ENCODE data around the gene ENOX2.

Gene ENOX2

DNA sequence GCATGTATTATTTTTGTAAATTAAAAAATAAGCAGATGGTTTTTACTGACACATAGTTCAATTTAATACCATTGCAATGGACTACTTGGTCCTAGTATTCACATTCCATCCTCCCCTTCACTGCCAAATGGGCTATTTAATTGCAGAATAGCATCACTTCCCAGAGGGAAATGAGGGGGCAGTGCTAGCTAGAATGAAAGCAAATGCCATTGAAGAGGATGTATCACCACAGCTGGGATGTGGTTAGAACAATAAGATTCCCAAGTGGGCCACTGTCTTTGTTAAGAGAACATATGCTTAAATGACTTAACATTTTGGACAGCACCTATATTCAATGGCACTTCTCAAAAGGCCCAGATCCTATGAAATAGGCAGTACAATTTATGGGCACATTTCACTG, 276.5 kb downstream of the ENOX2 start:
- H3K4me1 ChIP-seq (ENCODE audit: insufficient read depth, insufficient read length) = no peaks in the 10 kb centered on the region
- DNase-seq (ENCODE audit: low read depth, low spot score) = no peak
- no peaks in the 10 kb centered on the region for H3K27me3 ChIP-seq (ENCODE audit: insufficient read depth, insufficient read length)
- no peak overlapping the region for H3K9ac ChIP-seq (ENCODE audit: insufficient read length, low read depth)
- H3K36me3 ChIP-seq (ENCODE audit: insufficient read depth, insufficient read length, low read length) = no peaks in the 10 kb centered on the region
- no peak overlapping the region for H3K4me3 ChIP-seq (ENCODE audit: insufficient read length, low read depth)
- H3K9me3 ChIP-seq (ENCODE audit: insufficient read depth, low read length) = no peaks in the 10 kb centered on the region
- TF ChIP-seq YY1 (IDR thresholded peaks at IDR 0.05; ENCODE audit: insufficient read depth, insufficient read length) = no peak
- TF ChIP-seq ZNF274 (IDR thresholded peaks at IDR 0.05; ENCODE audit: low read depth, low read length) = no peak
- no peak for TF ChIP-seq SUZ12 (IDR thresholded peaks at IDR 0.05; ENCODE audit: extremely low read depth, insufficient read depth, insufficient read length)

DNA sequence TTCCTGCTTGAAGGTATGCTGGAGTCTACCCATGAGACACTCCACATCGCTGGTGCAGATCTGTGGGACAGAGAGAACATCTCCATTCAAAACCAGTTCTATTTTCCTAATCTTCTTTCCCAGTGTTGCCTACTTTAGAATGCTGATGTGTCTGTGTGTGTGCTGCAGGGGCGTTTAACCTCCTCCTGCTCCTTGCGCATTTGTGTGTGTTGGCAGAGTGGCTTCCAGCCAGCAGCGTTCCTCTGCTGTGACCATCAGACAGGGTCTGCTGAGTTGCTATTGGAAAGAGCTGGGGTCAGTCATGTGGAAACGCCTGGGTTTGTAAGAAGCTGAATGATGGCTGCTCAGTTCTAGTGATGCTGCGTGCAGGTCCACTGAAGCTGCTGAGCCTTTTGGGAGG, 277.6 kb downstream of the ENOX2 start:
- H3K4me3 ChIP-seq (ENCODE audit: insufficient read length, low read depth) = no peak overlapping the region
- no peaks in the 10 kb centered on the region for H3K9me3 ChIP-seq (ENCODE audit: insufficient read depth, low read length)
- H3K4me1 ChIP-seq (ENCODE audit: insufficient read depth, insufficient read length) = no peaks in the 10 kb centered on the region
- TF ChIP-seq YY1 (IDR thresholded peaks at IDR 0.05; ENCODE audit: insufficient read depth, insufficient read length) (no peak), ZNF274 (IDR thresholded peaks at IDR 0.05; ENCODE audit: low read depth, low read length) (no peak), SUZ12 (IDR thresholded peaks at IDR 0.05; ENCODE audit: extremely low read depth, insufficient read depth, insufficient read length) (no peak)
- DNase-seq (ENCODE audit: low read depth, low spot score) = no peak
- no peaks in the 10 kb centered on the region for H3K27me3 ChIP-seq (ENCODE audit: insufficient read depth, insufficient read length)
- no peak overlapping the region for H3K9ac ChIP-seq (ENCODE audit: insufficient read length, low read depth)
- no peaks in the 10 kb centered on the region for H3K36me3 ChIP-seq (ENCODE audit: insufficient read depth, insufficient read length, low read length)

DNA sequence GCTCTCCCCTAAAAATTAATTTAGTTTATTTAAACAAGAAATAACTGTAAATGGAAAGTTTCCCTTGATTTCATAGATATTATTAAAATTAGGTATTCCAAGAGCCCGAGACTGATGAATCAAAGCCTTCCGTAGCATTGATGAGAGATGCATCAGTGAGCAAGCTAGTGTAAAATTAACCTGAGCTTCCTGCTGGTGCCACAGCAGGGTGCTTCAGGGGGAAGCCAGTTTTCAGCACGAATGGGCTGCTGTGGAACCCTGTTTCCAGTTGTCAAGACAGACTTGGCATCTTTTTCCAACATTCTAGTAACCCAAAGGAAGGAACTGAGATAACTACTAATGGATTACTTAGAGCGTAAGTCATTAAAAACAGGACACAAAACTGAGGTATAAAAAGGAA, 279.5 kb downstream of the ENOX2 start:
- Histone ChIP-seq H3K9me3 (ENCODE audit: insufficient read depth, low read length) (no peaks in the 10 kb centered on the region), H3K4me1 (ENCODE audit: insufficient read depth, insufficient read length) (no peaks in the 10 kb centered on the region), H3K36me3 (ENCODE audit: insufficient read depth, insufficient read length, low read length) (no peaks in the 10 kb centered on the region), H3K4me3 (ENCODE audit: insufficient read length, low read depth) (no peak overlapping the region), H3K9ac (ENCODE audit: insufficient read length, low read depth) (no peak overlapping the region), H3K27me3 (ENCODE audit: insufficient read depth, insufficient read length) (no peaks in the 10 kb centered on the region)
- no peak for DNase-seq (ENCODE audit: low read depth, low spot score)
- TF ChIP-seq YY1 (IDR thresholded peaks at IDR 0.05; ENCODE audit: insufficient read depth, insufficient read length) = no peak
- no peak for TF ChIP-seq ZNF274 (IDR thresholded peaks at IDR 0.05; ENCODE audit: low read depth, low read length)
- no peak for TF ChIP-seq SUZ12 (IDR thresholded peaks at IDR 0.05; ENCODE audit: extremely low read depth, insufficient read depth, insufficient read length)

- Histone ChIP-seq H3K9me3 (ENCODE audit: insufficient read depth, low read length) (no peaks in the 10 kb centered on the region), H3K4me1 (ENCODE audit: insufficient read depth, insufficient read length) (no peaks in the 10 kb centered on the region), H3K27me3 (ENCODE audit: insufficient read depth, insufficient read length) (no peaks in the 10 kb centered on the region), H3K4me3 (ENCODE audit: insufficient read length, low read depth) (no peak overlapping the region), H3K36me3 (ENCODE audit: insufficient read depth, insufficient read length, low read length) (no peaks in the 10 kb centered on the region), H3K9ac (ENCODE audit: insufficient read length, low read depth) (no peak overlapping the region)
- no peak for TF ChIP-seq ZNF274 (IDR thresholded peaks at IDR 0.05; ENCODE audit: low read depth, low read length)
- TF ChIP-seq YY1 (IDR thresholded peaks at IDR 0.05; ENCODE audit: insufficient read depth, insufficient read length) = no peak
- TF ChIP-seq SUZ12 (IDR thresholded peaks at IDR 0.05; ENCODE audit: extremely low read depth, insufficient read depth, insufficient read length) = no peak
- DNase-seq (ENCODE audit: low read depth, low spot score) = no peak
These were observed 287.1 kb downstream of the ENOX2 start for GRCh38 chrX:130615941-130616340.

DNA sequence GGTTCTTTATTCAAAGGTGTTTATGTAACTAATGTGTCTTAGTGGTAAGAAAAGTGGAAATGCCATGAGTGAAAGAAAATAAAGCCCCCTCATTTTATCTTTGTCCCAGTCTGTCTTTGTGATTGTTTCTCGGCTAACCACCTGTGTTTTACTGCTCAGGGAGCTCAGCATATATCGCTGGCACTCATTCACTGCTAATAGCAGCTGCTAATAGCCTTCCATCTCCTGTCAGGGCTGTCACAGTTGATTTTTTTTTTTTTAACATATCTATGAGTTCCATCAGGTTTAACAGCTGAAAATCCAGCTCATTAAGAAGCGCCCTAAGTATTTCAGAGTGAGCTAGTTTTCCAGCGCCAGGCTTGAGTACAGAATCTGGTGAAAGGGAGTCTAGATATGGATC, 295.6 kb downstream of the ENOX2 start:
- no peak overlapping the region for H3K9ac ChIP-seq (ENCODE audit: insufficient read length, low read depth)
- no peaks in the 10 kb centered on the region for H3K4me1 ChIP-seq (ENCODE audit: insufficient read depth, insufficient read length)
- no peaks in the 10 kb centered on the region for H3K36me3 ChIP-seq (ENCODE audit: insufficient read depth, insufficient read length, low read length)
- no peak for DNase-seq (ENCODE audit: low read depth, low spot score)
- TF ChIP-seq SUZ12 (IDR thresholded peaks at IDR 0.05; ENCODE audit: extremely low read depth, insufficient read depth, insufficient read length) (no peak), ZNF274 (IDR thresholded peaks at IDR 0.05; ENCODE audit: low read depth, low read length) (no peak), YY1 (IDR thresholded peaks at IDR 0.05; ENCODE audit: insufficient read depth, insufficient read length) (no peak)
- no peaks in the 10 kb centered on the region for H3K27me3 ChIP-seq (ENCODE audit: insufficient read depth, insufficient read length)
- no peaks in the 10 kb centered on the region for H3K9me3 ChIP-seq (ENCODE audit: insufficient read depth, low read length)
- H3K4me3 ChIP-seq (ENCODE audit: insufficient read length, low read depth) = no peak overlapping the region

GRCh38 chrX:130606425-130606824, 296.6 kb downstream of the ENOX2 start:
- Histone ChIP-seq H3K4me1 (ENCODE audit: insufficient read depth, insufficient read length) (no peaks in the 10 kb centered on the region), H3K36me3 (ENCODE audit: insufficient read depth, insufficient read length, low read length) (no peaks in the 10 kb centered on the region), H3K9ac (ENCODE audit: insufficient read length, low read depth) (no peak overlapping the region), H3K27me3 (ENCODE audit: insufficient read depth, insufficient read length) (no peaks in the 10 kb centered on the region), H3K9me3 (ENCODE audit: insufficient read depth, low read length) (no peaks in the 10 kb centered on the region), H3K4me3 (ENCODE audit: insufficient read length, low read depth) (no peak overlapping the region)
- no peak for TF ChIP-seq YY1 (IDR thresholded peaks at IDR 0.05; ENCODE audit: insufficient read depth, insufficient read length)
- DNase-seq (ENCODE audit: low read depth, low spot score) = no peak

DNA sequence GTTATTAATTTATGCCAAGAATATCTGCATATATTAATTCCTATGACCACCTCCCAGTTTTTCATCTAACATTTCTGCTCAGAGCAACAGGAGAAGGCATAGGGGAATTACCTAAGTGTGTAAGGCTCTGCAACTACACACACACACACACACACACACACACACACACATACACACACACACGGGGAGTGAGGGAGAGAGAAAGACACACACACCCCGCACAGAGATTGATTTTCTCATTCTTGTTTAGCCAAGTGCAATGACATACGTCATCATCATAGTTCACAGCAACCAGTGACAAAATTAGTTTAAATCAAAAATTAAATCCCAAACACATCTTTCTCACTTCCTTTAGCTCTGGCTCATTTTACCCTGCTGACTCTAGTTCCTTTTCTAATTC, 298.1 kb downstream of the ENOX2 start:
- Histone ChIP-seq H3K27me3 (ENCODE audit: insufficient read depth, insufficient read length) (no peaks in the 10 kb centered on the region), H3K36me3 (ENCODE audit: insufficient read depth, insufficient read length, low read length) (no peaks in the 10 kb centered on the region), H3K4me1 (ENCODE audit: insufficient read depth, insufficient read length) (no peaks in the 10 kb centered on the region), H3K9me3 (ENCODE audit: insufficient read depth, low read length) (no peaks in the 10 kb centered on the region), H3K4me3 (ENCODE audit: insufficient read length, low read depth) (no peak overlapping the region), H3K9ac (ENCODE audit: insufficient read length, low read depth) (no peak overlapping the region)
- TF ChIP-seq SUZ12 (IDR thresholded peaks at IDR 0.05; ENCODE audit: extremely low read depth, insufficient read depth, insufficient read length) (no peak), YY1 (IDR thresholded peaks at IDR 0.05; ENCODE audit: insufficient read depth, insufficient read length) (no peak), ZNF274 (IDR thresholded peaks at IDR 0.05; ENCODE audit: low read depth, low read length) (no peak)
- no peak for DNase-seq (ENCODE audit: low read depth, low spot score)

GRCh38 chrX:130594453-130594916, 308.5 kb downstream of the ENOX2 start:
- TF ChIP-seq SUZ12 (IDR thresholded peaks at IDR 0.05; ENCODE audit: extremely low read depth, insufficient read depth, insufficient read length) (no peak), ZNF274 (IDR thresholded peaks at IDR 0.05; ENCODE audit: low read depth, low read length) (no peak), YY1 (IDR thresholded peaks at IDR 0.05; ENCODE audit: insufficient read depth, insufficient read length) (no peak)
- Histone ChIP-seq H3K4me3 (ENCODE audit: insufficient read length, low read depth) (no peak overlapping the region), H3K9ac (ENCODE audit: insufficient read length, low read depth) (no peak overlapping the region), H3K27me3 (ENCODE audit: insufficient read depth, insufficient read length) (no peaks in the 10 kb centered on the region), H3K36me3 (ENCODE audit: insufficient read depth, insufficient read length, low read length) (no peaks in the 10 kb centered on the region), H3K9me3 (ENCODE audit: insufficient read depth, low read length) (no peaks in the 10 kb centered on the region), H3K4me1 (ENCODE audit: insufficient read depth, insufficient read length) (no peaks in the 10 kb centered on the region)
- DNase-seq (ENCODE audit: low read depth, low spot score) = no peak

Measured in NT2/D1 (cell line).